H1 (cell line): ENCODE data around the gene MYH11. TPM values are rescaled to one million over a fixed set of nuclear protein-coding genes. Genes with fewer than 3 reads are reported as not detected.

Source experiments
- CTCF ChIA-PET: fragments of 300-600 bp; sonication (Branson Sonifier 250); formaldehyde crosslinking; loops from one replicate; lab custom pipeline; 2021; ENCODE audit not compliant: partially characterized antibody; lab: Charles Lee
- POLR2A ChIA-PET: fragments of 300-600 bp; sonication (Branson Sonifier 250); formaldehyde crosslinking; loops from one replicate; lab custom pipeline; 2021; ENCODE audit warnings: inconsistent platforms; ENCODE audit not compliant: partially characterized antibody; lab: Charles Lee
- DNase-seq, 2 experiments: peaks; one replicate each; pipeline versions ENCODE4 v3.0.0 to v3.0.0-alpha.2; 2010 to 2022; ENCODE audit warnings: low spot score in 2 of 2, low read depth in 1 of 2, mixed read lengths in 1 of 2
- FAIRE-seq: peaks from 2 replicates; lab custom pipeline; 2011; peaks lifted over from hg19 to GRCh38; lab: Jason Lieb, UNC
- H2AFZ ChIP-seq: 2 replicates; pipeline ENCODE4 v1.8.1; 2012; ENCODE audit warnings: low read length, inconsistent platforms
- H2AK5ac ChIP-seq: 2 replicates; pipeline ENCODE4 v1.6.1; 2013; ENCODE audit warnings: low read depth, low read length
- H2BK120ac ChIP-seq: replicated peaks from 2 replicates; pipeline ENCODE3; 2013; ENCODE audit warnings: low read depth, low read length, inconsistent platforms
- H2BK12ac ChIP-seq: 2 replicates; pipeline ENCODE4 v1.6.1; 2013; ENCODE audit warnings: low read depth, low read length
- H2BK15ac ChIP-seq: 2 replicates; pipeline ENCODE4 v1.6.1; 2013; ENCODE audit warnings: low read length
- H2BK20ac ChIP-seq: 2 replicates; pipeline ENCODE4 v1.6.1; 2013; ENCODE audit warnings: low read length
- H2BK5ac ChIP-seq: 2 replicates; pipeline ENCODE4 v1.6.1; 2013; ENCODE audit warnings: low read depth, low read length
- H3K14ac ChIP-seq: 2 replicates; pipeline ENCODE4 v1.6.1; 2013; ENCODE audit warnings: inconsistent platforms; ENCODE audit not compliant: insufficient read length
- H3K18ac ChIP-seq: 2 replicates; pipeline ENCODE4 v1.6.1; 2013; ENCODE audit warnings: low read length; ENCODE audit errors: extremely low read depth
- H3K23ac ChIP-seq: 2 replicates; pipeline ENCODE4 v1.6.1; 2013; ENCODE audit warnings: inconsistent platforms; ENCODE audit not compliant: insufficient read length
- H3K23me2 ChIP-seq: 2 replicates; pipeline ENCODE4 v1.6.1; 2013; ENCODE audit warnings: low read depth, low read length
- H3K27ac ChIP-seq: 2 replicates; pipeline ENCODE4 v1.6.1; 2011; ENCODE audit warnings: low read depth, low read length, inconsistent platforms
- H3K27me3 ChIP-seq, 4 experiments: replicated peaks in 1 of 4; 1 replicate in 1 of 4; 2 replicates in 3 of 4; pipeline versions ENCODE4 v1.6.1 to v1.8.1; 2011 to 2013; ENCODE audit warnings: low read length in 3 of 4, mild to moderate bottlenecking in 3 of 4, inconsistent platforms in 2 of 4, mixed read lengths in 2 of 4, moderate library complexity in 1 of 4; ENCODE audit not compliant: control insufficient read depth in 3 of 4, insufficient read depth in 3 of 4; ENCODE audit errors: extremely low read depth in 1 of 4
- H3K36me3 ChIP-seq, 4 experiments: 2 replicates each; pipeline versions ENCODE4 v1.6.1 to v1.8.1; 2011 to 2013; ENCODE audit warnings: mild to moderate bottlenecking in 4 of 4, low read length in 3 of 4, moderate library complexity in 2 of 4, control low read depth in 1 of 4, inconsistent platforms in 1 of 4; ENCODE audit not compliant: insufficient read depth in 4 of 4, control insufficient read depth in 2 of 4
- H3K4ac ChIP-seq: replicated peaks from 2 replicates; pipeline ENCODE3; 2013; ENCODE audit warnings: low read length, low read depth, mixed read lengths, inconsistent platforms; ENCODE audit not compliant: insufficient read length
- H3K4me1 ChIP-seq, 4 experiments: replicated peaks in 1 of 4; 1 replicate in 1 of 4; 2 replicates in 3 of 4; pipeline versions ENCODE4 v1.6.1 to v1.8.1; 2011 to 2013; ENCODE audit warnings: low read length in 3 of 4, inconsistent platforms in 2 of 4, mixed read lengths in 1 of 4; ENCODE audit not compliant: insufficient read depth in 4 of 4, control insufficient read depth in 3 of 4
- H3K4me2 ChIP-seq, 2 experiments: 2 replicates each; pipeline versions ENCODE4 v1.6.1 to v1.8.1; 2011 to 2013; ENCODE audit warnings: low read depth in 2 of 2, low read length in 2 of 2, control low read depth in 1 of 2, inconsistent platforms in 1 of 2, mild to moderate bottlenecking in 1 of 2; ENCODE audit not compliant: insufficient read depth in 1 of 2
- H3K4me3 ChIP-seq, 4 experiments: fragments of 200-600, 300-600 bp in 1 of 4; sonication (generic), shearing (Covaris generic), sonication (Bioruptor Twin) in 1 of 4; 2 replicates each; pipeline versions ENCODE4 v1.5.1 to v1.8.1; 2011 to 2016; ENCODE audit warnings: low read length in 4 of 4, low read depth in 3 of 4, control low read depth in 2 of 4, inconsistent platforms in 2 of 4, mild to moderate bottlenecking in 2 of 4, mixed read lengths in 1 of 4, moderate library complexity in 1 of 4; ENCODE audit not compliant: insufficient read depth in 2 of 4; ENCODE audit errors: extremely low read depth in 1 of 4
- H3K56ac ChIP-seq: replicated peaks from 2 replicates; pipeline ENCODE3; 2013; ENCODE audit warnings: low read depth, mild to moderate bottlenecking, mixed read lengths, low read length, inconsistent platforms; ENCODE audit not compliant: insufficient read length
- H3K79me1 ChIP-seq: 2 replicates; pipeline ENCODE4 v1.6.1; 2013; ENCODE audit warnings: low read depth, low read length, control low read depth
- H3K79me2 ChIP-seq, 2 experiments: 2 replicates each; pipeline versions ENCODE4 v1.6.1 to v1.8.1; 2012 to 2013; ENCODE audit warnings: low read length in 2 of 2, mild to moderate bottlenecking in 2 of 2, inconsistent platforms in 1 of 2; ENCODE audit not compliant: insufficient read depth in 2 of 2, control insufficient read depth in 1 of 2
- H3K9ac ChIP-seq, 4 experiments: replicated peaks in 1 of 4; 1 replicate in 1 of 4; 2 replicates in 3 of 4; pipeline versions ENCODE4 v1.6.1 to v1.8.1; 2011 to 2013; ENCODE audit warnings: low read depth in 3 of 4, low read length in 3 of 4, control low read depth in 2 of 4, mild to moderate bottlenecking in 2 of 4, moderate library complexity in 2 of 4, inconsistent platforms in 1 of 4; ENCODE audit errors: extremely low read depth in 1 of 4
- H3K9me3 ChIP-seq, 2 experiments: 2 replicates each; pipeline versions ENCODE4 v1.6.1 to v1.8.1; 2012 to 2013; ENCODE audit warnings: mild to moderate bottlenecking in 2 of 2, moderate library complexity in 2 of 2, control low read depth in 1 of 2, inconsistent platforms in 1 of 2, low read depth in 1 of 2, low read length in 1 of 2, mixed read lengths in 1 of 2; ENCODE audit not compliant: insufficient read depth in 2 of 2
- H4K20me1 ChIP-seq, 2 experiments: replicated peaks in 1 of 2; 2 replicates each; pipeline versions ENCODE3 to v1.8.1; 2011 to 2013; ENCODE audit warnings: inconsistent platforms in 2 of 2, low read length in 2 of 2, mild to moderate bottlenecking in 1 of 2; ENCODE audit not compliant: insufficient read depth in 2 of 2, control insufficient read depth in 1 of 2
- H4K5ac ChIP-seq: 2 replicates; pipeline ENCODE4 v1.6.1; 2013; ENCODE audit warnings: low read length, low read depth, mixed read lengths, inconsistent platforms; ENCODE audit not compliant: insufficient read length
- H4K8ac ChIP-seq: 2 replicates; pipeline ENCODE4 v1.8.0; 2013; ENCODE audit warnings: mild to moderate bottlenecking, moderate library complexity, low read length, inconsistent platforms; ENCODE audit not compliant: insufficient read depth; ENCODE audit errors: extremely low read depth
- H4K91ac ChIP-seq: replicated peaks from 2 replicates; pipeline ENCODE3; 2013; ENCODE audit warnings: low read length, mixed read lengths, inconsistent platforms; ENCODE audit not compliant: insufficient read length
- BCL11A ChIP-seq, 2 experiments: IDR thresholded peaks; one replicate each; pipeline ENCODE4 v1.6.1; 2011; ENCODE audit warnings: low read depth in 2 of 2, low read length in 2 of 2, mild to moderate bottlenecking in 2 of 2
- CBX8 ChIP-seq: fragments of 300-800, 300-1000 bp; sonication (generic); IDR thresholded peaks from 2 replicates; pipeline ENCODE4 v1.7.1; 2016; ENCODE audit warnings: low read depth, low read length, borderline replicate concordance
- CREB1 ChIP-seq: IDR thresholded peaks from 2 replicates; pipeline ENCODE4 v1.6.1; 2012; ENCODE audit warnings: inconsistent platforms
- CTBP2 ChIP-seq: IDR thresholded peaks from 2 replicates; pipeline ENCODE4 v1.7.0; 2011; ENCODE audit warnings: borderline replicate concordance, mild to moderate bottlenecking, moderate library complexity, mixed read lengths, low read length; ENCODE audit not compliant: insufficient read depth, insufficient read length
- JUN ChIP-seq: IDR thresholded peaks from 2 replicates; pipeline ENCODE4 v1.6.1; 2011; ENCODE audit warnings: low read depth, mild to moderate bottlenecking, improper control_type of control experiment, low read length
- MAFK ChIP-seq: IDR thresholded peaks from 2 replicates; pipeline ENCODE4 v1.6.1; 2012; ENCODE audit warnings: low read depth, mild to moderate bottlenecking, improper control_type of control experiment, low read length
- NANOG ChIP-seq: IDR thresholded peaks from 2 replicates; pipeline ENCODE4 v1.6.1; 2011; ENCODE audit warnings: low read length, low read depth, mild to moderate bottlenecking, inconsistent platforms; ENCODE audit not compliant: insufficient read depth, poor library complexity, severe bottlenecking
- RXRA ChIP-seq: IDR thresholded peaks from 2 replicates; pipeline ENCODE4 v1.6.1; 2011; ENCODE audit warnings: low read depth, mild to moderate bottlenecking, low read length, moderate library complexity; ENCODE audit not compliant: insufficient read depth
- SIX5 ChIP-seq: IDR thresholded peaks from 2 replicates; pipeline ENCODE4 v1.6.1; 2011; ENCODE audit warnings: mild to moderate bottlenecking, low read depth, low read length
- TEAD4 ChIP-seq: IDR thresholded peaks from 2 replicates; pipeline ENCODE4 v1.6.1; 2012; ENCODE audit warnings: low read depth, low read length, inconsistent platforms, mixed read lengths
- WGBS, 2 experiments: shearing (Covaris generic) in 1 of 2; methylation state at CpG; one replicate each; pipeline versions ENCODE4 v1.1.6 to v1.1.7; 2013 to 2015; ENCODE audit warnings: low lambda C conversion rate in 2 of 2, mixed read lengths in 2 of 2, inconsistent platforms in 1 of 2, low coverage in 1 of 2, missing lambda C conversion rate in 1 of 2; ENCODE audit not compliant: insufficient replicate concordance in 2 of 2, insufficient coverage in 1 of 2, insufficient read length in 1 of 2; ENCODE audit errors: extremely low coverage in 1 of 2, missing lambda C conversion rate in 1 of 2; 5-methylcytosine and 5-hydroxymethylcytosine counted together
- polyA plus RNA-seq, 7 experiments: library from polyadenylated mRNA; depleted of rRNA in 3 of 7; stranded (reverse) in 5 of 7; unstranded in 2 of 7; fragments of >200 nt in 5 of 7; fragments of 200-250 nt in 2 of 7; gene quantifications; 1 replicate in 5 of 7; 2 replicates in 1 of 7; 4 replicates in 1 of 7; pipeline versions ENCODE4 v1.2.1 to v1.2.3, GENCODE V29; 2011 to 2013; ENCODE audit warnings: missing spikeins in 2 of 7, mixed read lengths in 2 of 7
- total RNA-seq: library from RNA; stranded (reverse); fragmentation: NEBNext Ultra II Directional; extraction: Animal tissue kit (Norgen Biotek cat#: 25700); gene quantifications from 2 replicates; pipeline ENCODE4 v1.2.1, GENCODE V29; 2021
- TF ChIP-seq, protein P1 (sequence below): IDR thresholded peaks from 2 replicates; pipeline ENCODE4 v1.6.1; 2011; ENCODE audit warnings: low read depth, mild to moderate bottlenecking, low read length; ENCODE audit not compliant: insufficient read depth
- TF ChIP-seq, protein P2 (sequence below): IDR thresholded peaks from 2 replicates; pipeline ENCODE4 v1.6.1; 2011; ENCODE audit warnings: low read length, improper control_type of control experiment

The MYH11 gene
- total and polyA plus RNA-seq, 2 of the 8 experiments (the other 6 are each of a cell fraction or from before 2014, with no cell fraction given) = 0.11 to 0.78 TPM

DNA sequence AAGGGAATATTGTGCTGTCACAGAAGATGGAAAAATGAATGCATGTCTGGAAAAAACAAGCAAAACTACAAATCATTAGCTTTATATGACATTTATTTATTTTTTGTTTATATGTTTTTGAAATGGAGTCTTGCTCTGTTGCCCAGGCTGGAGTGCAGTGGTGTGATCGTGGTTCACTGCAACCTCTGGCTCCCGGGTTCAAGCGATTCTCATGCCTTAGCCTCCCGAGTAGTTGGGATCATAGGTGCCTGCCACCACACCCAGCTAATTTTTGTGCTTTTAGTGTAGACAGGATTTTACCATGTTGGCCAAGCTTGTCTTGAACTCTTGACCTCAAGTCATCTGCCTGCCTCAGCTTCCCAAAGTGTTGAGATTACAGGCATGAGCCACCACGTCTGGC lies 198.3 kb downstream of the MYH11 start:
- Histone ChIP-seq H3K18ac (no peak overlapping the region), H3K14ac (no peak overlapping the region), H3K4ac (no peak overlapping the region), H2BK5ac (no peak overlapping the region; the same call in 1 of the 2 replicates), H4K8ac (no peak overlapping the region), H2BK120ac (no peak overlapping the region), H2AK5ac (no peak overlapping the region), H3K23ac (no peak overlapping the region), H3K4me2 (no peak overlapping the region), H4K91ac (no peak overlapping the region), H2BK20ac (no peak overlapping the region), H2BK15ac (no peak overlapping the region), H3K79me2 (peaks cover 0 to 13% of the 10 kb centered on the region in 2 experiments; a peak in 2 of 4 replicates), H4K20me1 (peaks cover 0 to 5% of the 10 kb centered on the region in 2 experiments), H2BK12ac (no peak overlapping the region), H3K4me3 (no peak overlapping the region), H4K5ac (no peak overlapping the region), H3K27ac (no peak overlapping the region), H2AFZ (no peak overlapping the region), H3K79me1 (peaks cover 8% of the 10 kb centered on the region; the same call in 1 of the 2 replicates), H3K56ac (no peak overlapping the region), H3K9ac (no peak overlapping the region), H3K23me2 (no peaks in the 10 kb centered on the region), H3K4me1 (no peaks in the 10 kb centered on the region), H3K9me3 (no peaks in the 10 kb centered on the region), H3K36me3 (no peaks in the 10 kb centered on the region), H3K27me3 (no peaks in the 10 kb centered on the region)
- DNase-seq (no peak), FAIRE-seq (no peak)
- 91% methylated on average over 5 of the region's 5 CpGs; no CpG with 5 or more reads in 1 of the 2 experiments for whole genome bisulfite sequencing, 2 experiments
- ChIA-PET POLR2A (interaction anchor here (0.7 kb wide), 1 partner anchor 24 kb away, joined by 3 read pairs; no protein-coding TSS in a partner anchor), CTCF (interaction anchor here (0.8 to 1.5 kb wide), 2 partner anchors 15 to 24 kb away, joined by 3 to 5 read pairs; no protein-coding TSS in a partner anchor)
- no peak for TF ChIP-seq CBX8
- TF ChIP-seq SIX5 = no peak
- TF ChIP-seq, protein P1, sequence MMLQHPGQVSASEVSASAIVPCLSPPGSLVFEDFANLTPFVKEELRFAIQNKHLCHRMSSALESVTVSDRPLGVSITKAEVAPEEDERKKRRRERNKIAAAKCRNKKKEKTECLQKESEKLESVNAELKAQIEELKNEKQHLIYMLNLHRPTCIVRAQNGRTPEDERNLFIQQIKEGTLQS = no peak
- TF ChIP-seq CTBP2 = no peak
- TF ChIP-seq, protein P2, sequence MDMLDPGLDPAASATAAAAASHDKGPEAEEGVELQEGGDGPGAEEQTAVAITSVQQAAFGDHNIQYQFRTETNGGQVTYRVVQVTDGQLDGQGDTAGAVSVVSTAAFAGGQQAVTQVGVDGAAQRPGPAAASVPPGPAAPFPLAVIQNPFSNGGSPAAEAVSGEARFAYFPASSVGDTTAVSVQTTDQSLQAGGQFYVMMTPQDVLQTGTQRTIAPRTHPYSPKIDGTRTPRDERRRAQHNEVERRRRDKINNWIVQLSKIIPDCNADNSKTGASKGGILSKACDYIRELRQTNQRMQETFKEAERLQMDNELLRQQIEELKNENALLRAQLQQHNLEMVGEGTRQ = no peak
- TF ChIP-seq MAFK = no peak
- no peak for TF ChIP-seq TEAD4
- no peak for TF ChIP-seq JUN
- TF ChIP-seq NANOG = no peak
- no peak for TF ChIP-seq CREB1
- TF ChIP-seq BCL11A (IDR thresholded peaks at IDR 0.05; ENCODE audit: low read depth in 2 of 2, low read length in 2 of 2) = no peak
- TF ChIP-seq RXRA = no peak
